Trophoblast cell (in vitro differentiated cells and primary cell): Measurements from ENCODE around the gene FHIT.

Source experiments
- DNase-seq, 2 donors: peaks; one replicate each; pipeline ENCODE4 v3.0.0-alpha.2; 2016
- H2AFZ ChIP-seq: 2 replicates; pipeline ENCODE4 v1.6.1; 2013; ENCODE audit warnings: low read length, moderate library complexity, mild to moderate bottlenecking; ENCODE audit not compliant: insufficient read depth, poor library complexity
- H2AK5ac ChIP-seq: 2 replicates; pipeline ENCODE4 v1.6.1; 2013; ENCODE audit warnings: mild to moderate bottlenecking, low read length
- H2BK120ac ChIP-seq: 2 replicates; pipeline ENCODE4 v1.6.1; 2013; ENCODE audit warnings: low read length, mild to moderate bottlenecking, moderate library complexity; ENCODE audit not compliant: insufficient read depth, poor library complexity
- H2BK12ac ChIP-seq: 2 replicates; pipeline ENCODE4 v1.6.1; 2013; ENCODE audit warnings: mild to moderate bottlenecking, low read length, moderate library complexity
- H2BK5ac ChIP-seq: 2 replicates; pipeline ENCODE4 v1.6.1; 2013; ENCODE audit warnings: low read length, low read depth, moderate library complexity, mild to moderate bottlenecking; ENCODE audit not compliant: poor library complexity
- H3K14ac ChIP-seq: 2 replicates; pipeline ENCODE4 v1.6.1; 2013; ENCODE audit warnings: mild to moderate bottlenecking, low read length
- H3K18ac ChIP-seq: 2 replicates; pipeline ENCODE4 v1.6.1; 2013; ENCODE audit warnings: mild to moderate bottlenecking, low read length
- H3K23ac ChIP-seq: 2 replicates; pipeline ENCODE4 v1.6.1; 2013; ENCODE audit warnings: low read length
- H3K27ac ChIP-seq: 2 replicates; pipeline ENCODE4 v1.5.1; 2013; ENCODE audit warnings: low read depth, mild to moderate bottlenecking, inconsistent platforms, low read length, moderate library complexity
- H3K27me3 ChIP-seq: 2 replicates; pipeline ENCODE4 v1.6.1; 2013; ENCODE audit warnings: inconsistent platforms, mild to moderate bottlenecking, low read length, moderate library complexity; ENCODE audit not compliant: insufficient read depth
- H3K36me3 ChIP-seq, 2 experiments: 1 replicate in 1 of 2; 2 replicates in 1 of 2; pipeline ENCODE4 v1.6.1; 2013; ENCODE audit warnings: low read length in 2 of 2, mild to moderate bottlenecking in 2 of 2, moderate library complexity in 1 of 2; ENCODE audit not compliant: insufficient read depth in 2 of 2, control insufficient read depth in 1 of 2
- H3K4ac ChIP-seq: 2 replicates; pipeline ENCODE4 v1.6.1; 2013; ENCODE audit warnings: low read depth, mild to moderate bottlenecking, low read length, moderate library complexity
- H3K4me1 ChIP-seq, 2 experiments: 1 replicate in 1 of 2; 2 replicates in 1 of 2; pipeline ENCODE4 v1.6.1; 2013; ENCODE audit warnings: low read length in 2 of 2, mild to moderate bottlenecking in 2 of 2, moderate library complexity in 1 of 2; ENCODE audit not compliant: insufficient read depth in 2 of 2, control insufficient read depth in 1 of 2
- H3K4me2 ChIP-seq: 2 replicates; pipeline ENCODE4 v1.6.1; 2013; ENCODE audit warnings: inconsistent platforms, mild to moderate bottlenecking, low read length, moderate library complexity
- H3K4me3 ChIP-seq: 2 replicates; pipeline ENCODE4 v1.5.1; 2013; ENCODE audit warnings: mild to moderate bottlenecking, low read depth, low read length, inconsistent platforms
- H3K79me1 ChIP-seq: one replicate; pipeline ENCODE4 v1.6.1; 2013; ENCODE audit warnings: low read length
- H3K79me2 ChIP-seq: 2 replicates; pipeline ENCODE4 v1.6.1; 2013; ENCODE audit warnings: low read length, mild to moderate bottlenecking; ENCODE audit not compliant: control insufficient read depth, insufficient read depth, poor library complexity
- H3K9ac ChIP-seq: 2 replicates; pipeline ENCODE4 v1.6.1; 2013; ENCODE audit warnings: mild to moderate bottlenecking, low read length
- H3K9me3 ChIP-seq: 2 replicates; pipeline ENCODE4 v1.6.1; 2013; ENCODE audit warnings: low read depth, mild to moderate bottlenecking, control low read depth, inconsistent platforms, low read length; ENCODE audit not compliant: insufficient read depth
- H4K12ac ChIP-seq: 2 replicates; pipeline ENCODE4 v1.6.1; 2013; ENCODE audit warnings: low read depth, mild to moderate bottlenecking, low read length, moderate library complexity
- H4K8ac ChIP-seq: 2 replicates; pipeline ENCODE4 v1.6.1; 2013; ENCODE audit warnings: low read depth, mild to moderate bottlenecking, low read length, moderate library complexity
- H4K91ac ChIP-seq: one replicate; pipeline ENCODE4 v1.6.1; 2013; ENCODE audit warnings: low read depth, mild to moderate bottlenecking, low read length, moderate library complexity
- whole genome bisulfite sequencing: extraction: QIAGEN DNeasy Blood & Tissue Kit; methylation state at CpG from one replicate; pipeline ENCODE4 v1.1.7; 2013; ENCODE audit warnings: missing lambda C conversion rate; ENCODE audit not compliant: insufficient read length, insufficient coverage; ENCODE audit errors: extremely low coverage; 5-methylcytosine and 5-hydroxymethylcytosine counted together

The FHIT gene

DNA sequence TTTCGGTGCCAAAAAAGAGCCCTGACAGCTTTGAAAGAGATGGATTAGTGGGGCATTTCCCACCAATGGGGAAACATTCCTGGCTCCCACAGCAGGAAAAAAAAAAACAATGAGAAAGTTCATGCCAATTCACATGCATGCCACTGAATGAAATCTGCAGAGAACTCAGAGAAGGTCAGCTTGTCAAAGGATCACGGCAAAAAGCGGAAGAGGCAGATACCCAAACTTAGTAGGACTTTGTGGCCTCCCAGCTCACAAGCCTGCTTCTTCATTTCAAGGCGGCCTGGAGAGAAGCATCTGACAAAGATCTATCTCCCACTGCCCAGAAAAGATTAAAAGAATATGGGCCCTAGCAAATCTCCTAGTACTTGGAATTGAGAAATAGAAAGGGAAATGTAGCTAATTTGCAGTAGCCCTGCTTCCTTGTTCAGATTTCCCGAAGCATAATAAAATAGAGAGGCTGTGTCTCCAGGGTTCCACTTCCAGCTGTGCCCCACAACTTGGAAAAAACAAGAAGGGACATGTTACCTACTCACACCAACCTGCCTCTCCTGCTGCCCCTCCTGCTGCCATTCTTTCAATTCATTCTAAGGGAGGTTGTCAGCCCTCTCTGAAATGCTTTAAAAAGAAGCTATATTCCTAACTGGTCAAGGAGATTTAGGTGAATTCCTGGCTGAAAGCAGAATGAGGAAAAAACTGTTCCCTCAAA is 170.4 kb downstream of the FHIT start:
- Histone ChIP-seq H2AFZ (no peak overlapping the region), H3K27ac (no peak overlapping the region), H3K4me1 (no peaks in the 10 kb centered on the region), H3K27me3 (no peaks in the 10 kb centered on the region), H3K9me3 (no peaks in the 10 kb centered on the region), H3K79me2 (no peaks in the 10 kb centered on the region), H3K79me1 (no peaks in the 10 kb centered on the region), H3K14ac (no peak overlapping the region), H2BK120ac (no peak overlapping the region), H3K9ac (no peak overlapping the region), H3K18ac (no peak overlapping the region), H2AK5ac (no peak overlapping the region), H2BK12ac (no peak overlapping the region), H4K91ac (no peak overlapping the region), H4K12ac (no peak overlapping the region), H3K4me3 (no peak overlapping the region), H4K8ac (no peak overlapping the region), H3K36me3 (no peaks in the 10 kb centered on the region), H3K4me2 (no peak overlapping the region), H2BK5ac (no peak overlapping the region), H3K4ac (no peak overlapping the region), H3K23ac (no peak overlapping the region)
- no CpG with 5 or more reads among the region's 5 CpGs for WGBS
- no peak for DNase-seq

DNA sequence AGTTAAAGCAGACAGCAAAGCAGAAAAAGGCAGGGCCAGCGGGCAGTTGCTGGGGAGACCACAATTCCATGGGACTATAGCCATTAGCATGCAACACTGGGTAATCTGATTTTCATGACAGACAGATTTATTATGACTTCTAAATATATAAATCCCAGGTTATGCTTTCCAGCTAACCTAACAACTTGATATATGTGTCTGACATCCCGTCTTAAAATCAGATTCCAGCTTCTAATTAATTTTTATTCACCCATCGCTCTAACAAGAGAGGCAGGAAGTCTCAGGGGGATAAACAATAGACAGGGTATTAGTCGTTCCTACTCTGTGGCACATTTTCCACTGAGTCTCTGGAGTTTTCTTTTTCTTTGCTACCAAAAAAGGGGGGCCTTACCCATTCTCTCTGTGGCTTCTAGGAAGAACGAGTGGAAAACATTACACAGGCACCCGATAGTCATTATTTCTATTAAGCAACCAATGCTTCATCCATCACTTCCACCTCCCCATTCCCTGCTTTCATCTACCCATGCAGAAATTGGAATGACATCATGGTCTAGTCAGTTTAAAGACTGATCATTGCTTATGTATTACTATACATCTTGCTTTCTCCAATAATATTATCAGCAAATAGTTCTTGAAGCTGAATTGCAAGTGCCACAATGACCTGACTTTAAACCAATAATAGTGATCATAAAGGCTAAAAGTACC is 173.1 kb downstream of the FHIT start:
- no peak overlapping the region for H3K4me3 ChIP-seq
- no peak overlapping the region for H3K4ac ChIP-seq
- no peak overlapping the region for H2BK5ac ChIP-seq
- H3K23ac ChIP-seq: no peak overlapping the region
- H2BK12ac ChIP-seq: no peak overlapping the region
- H3K9me3 ChIP-seq: no peaks in the 10 kb centered on the region
- no peak for DNase-seq
- no peaks in the 10 kb centered on the region for H3K79me2 ChIP-seq
- H3K27ac ChIP-seq: no peak overlapping the region
- no peak overlapping the region for H4K12ac ChIP-seq
- no peak overlapping the region for H4K91ac ChIP-seq
- no peak overlapping the region for H2AFZ ChIP-seq
- no peak overlapping the region for H2BK120ac ChIP-seq
- H3K14ac ChIP-seq: no peak overlapping the region
- H3K18ac ChIP-seq: no peak overlapping the region
- H3K4me2 ChIP-seq: no peak overlapping the region
- H4K8ac ChIP-seq: no peak overlapping the region
- no peaks in the 10 kb centered on the region for H3K36me3 ChIP-seq
- WGBS: no CpG with 5 or more reads among the region's 6 CpGs
- no peaks in the 10 kb centered on the region for H3K79me1 ChIP-seq
- no peak overlapping the region for H3K9ac ChIP-seq
- H3K27me3 ChIP-seq: no peaks in the 10 kb centered on the region
- no peak overlapping the region for H2AK5ac ChIP-seq
- H3K4me1 ChIP-seq: no peaks in the 10 kb centered on the region

DNA sequence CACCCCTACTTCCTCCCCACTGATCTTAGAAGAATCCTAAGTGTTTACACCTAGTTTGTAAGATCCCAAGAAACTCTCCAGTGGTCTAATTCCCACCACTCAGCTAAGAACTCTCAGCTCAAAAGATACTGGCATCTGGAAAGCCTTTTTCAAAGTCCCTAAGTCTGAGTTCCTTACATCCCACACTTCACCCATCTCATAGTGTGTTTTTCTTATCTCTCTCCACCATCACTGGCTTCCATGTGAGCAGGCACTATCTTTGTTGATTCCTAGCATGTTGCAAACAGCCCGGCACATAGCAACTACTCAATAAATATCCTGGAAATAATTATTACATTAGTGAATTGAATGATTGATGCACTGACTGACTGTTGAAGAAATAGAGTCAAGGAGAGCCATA is 173.7 kb downstream of the FHIT start:
- no peak overlapping the region for H3K18ac ChIP-seq
- H3K36me3 ChIP-seq: no peaks in the 10 kb centered on the region
- no peaks in the 10 kb centered on the region for H3K4me1 ChIP-seq
- H3K4me3 ChIP-seq: no peak overlapping the region
- no peak overlapping the region for H4K8ac ChIP-seq
- H4K12ac ChIP-seq: no peak overlapping the region
- no peak overlapping the region for H3K4me2 ChIP-seq
- H3K14ac ChIP-seq: no peak overlapping the region
- H3K27me3 ChIP-seq: no peaks in the 10 kb centered on the region
- H3K79me2 ChIP-seq: no peaks in the 10 kb centered on the region
- no peak overlapping the region for H2BK5ac ChIP-seq
- H3K9me3 ChIP-seq: no peaks in the 10 kb centered on the region
- H3K9ac ChIP-seq: no peak overlapping the region
- no peak overlapping the region for H3K23ac ChIP-seq
- H2BK120ac ChIP-seq: no peak overlapping the region
- H4K91ac ChIP-seq: no peak overlapping the region
- no peak overlapping the region for H3K27ac ChIP-seq
- DNase-seq: no peak
- H3K79me1 ChIP-seq: no peaks in the 10 kb centered on the region
- H2AFZ ChIP-seq: no peak overlapping the region
- H3K4ac ChIP-seq: no peak overlapping the region
- no peak overlapping the region for H2BK12ac ChIP-seq
- no CpG with 5 or more reads among the region's 1 CpG for WGBS
- no peak overlapping the region for H2AK5ac ChIP-seq

DNA sequence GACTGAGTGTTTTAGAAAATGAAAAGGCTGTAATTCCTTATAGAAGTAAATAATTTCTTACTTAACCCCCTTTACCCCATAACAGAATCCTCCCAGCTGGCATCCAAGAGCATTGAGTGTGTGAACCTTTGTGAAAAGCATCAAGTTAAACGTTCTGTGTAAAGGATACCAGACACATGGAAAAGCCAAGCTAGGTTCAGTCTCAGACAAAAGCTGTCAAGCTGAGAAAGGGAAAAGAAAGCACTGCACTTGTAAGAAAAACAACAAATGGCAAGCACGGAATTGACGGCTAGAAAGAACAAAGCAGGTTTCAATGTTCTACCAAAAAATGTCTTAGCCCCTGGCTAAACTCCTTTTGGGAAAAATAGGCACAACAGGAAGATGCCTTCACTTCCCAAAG is 176.5 kb downstream of the FHIT start:
- Histone ChIP-seq H2BK12ac (no peak overlapping the region), H4K8ac (no peak overlapping the region), H3K79me2 (no peaks in the 10 kb centered on the region), H3K4me3 (no peak overlapping the region), H3K4me2 (no peak overlapping the region), H3K4me1 (no peaks in the 10 kb centered on the region), H4K91ac (no peak overlapping the region), H3K23ac (no peak overlapping the region), H4K12ac (no peak overlapping the region), H3K27me3 (no peaks in the 10 kb centered on the region), H3K27ac (no peak overlapping the region), H3K18ac (no peak overlapping the region), H3K9ac (no peak overlapping the region), H3K4ac (no peak overlapping the region), H2BK5ac (no peak overlapping the region), H3K9me3 (no peaks in the 10 kb centered on the region), H2AFZ (no peak overlapping the region), H3K14ac (no peak overlapping the region), H2BK120ac (no peak overlapping the region), H2AK5ac (no peak overlapping the region), H3K36me3 (no peaks in the 10 kb centered on the region), H3K79me1 (no peaks in the 10 kb centered on the region)
- no peak for DNase-seq
- WGBS: no CpG with 5 or more reads among the region's 3 CpGs
